ENCODE data around the gene PIK3CG. TPM values are rescaled to one million over a fixed set of nuclear protein-coding genes. Genes with fewer than 3 reads are reported as not detected.
"Not testable (repeated sequence)": the region's sequence is repeated elsewhere in the genome, so short reads cannot be mapped to it uniquely, and the experiment has no call there.

Gene PIK3CG
- total RNA-seq, 1 donor from 2014 or later: 5.3 TPM

- no peak for DNase-seq (ENCODE audit: low spot score)
Measured at GRCh38 chr7:106887421-106887820, 22.3 kb downstream of the PIK3CG start.

DNA sequence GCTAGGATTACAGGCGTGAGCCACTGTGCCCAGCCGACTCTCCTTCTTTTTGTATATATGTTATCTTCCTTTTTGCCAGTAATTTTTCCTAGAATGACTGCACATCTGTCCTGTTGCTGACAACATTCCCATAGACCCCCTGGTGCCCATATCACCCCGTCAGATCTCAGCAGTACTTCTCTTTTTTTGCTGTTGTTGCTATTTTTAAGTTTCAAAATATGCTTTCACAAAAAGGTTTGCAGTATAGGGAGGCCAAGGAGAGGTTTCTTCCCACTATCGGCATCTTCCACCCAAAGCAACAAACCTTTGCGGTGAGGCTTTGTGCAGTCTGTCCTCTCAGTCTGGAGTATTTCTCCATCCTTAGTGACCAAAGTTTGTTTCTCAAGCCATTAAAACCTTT, 23.1 kb downstream of the PIK3CG start:
- no peak for DNase-seq (ENCODE audit: low spot score)

DNA sequence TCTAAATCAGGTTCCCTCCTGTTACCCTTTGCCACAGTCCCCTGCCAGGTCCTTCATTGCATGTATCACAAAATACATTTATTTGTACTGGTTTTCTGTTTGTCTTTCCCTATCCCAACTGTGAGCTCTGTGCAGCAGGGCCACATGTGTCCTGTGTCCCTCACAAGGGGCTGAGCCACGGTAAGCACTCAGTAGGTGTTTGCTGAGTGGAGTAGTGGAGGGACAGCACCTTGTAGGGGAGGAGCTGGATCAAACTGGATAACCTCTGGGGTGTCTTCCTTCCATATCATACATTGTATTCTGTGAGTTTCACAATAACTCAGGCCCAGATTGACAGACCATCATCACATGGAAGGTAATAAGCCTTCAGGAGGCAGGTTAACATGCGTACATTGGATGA, 25.9 kb downstream of the PIK3CG start:
- DNase-seq (ENCODE audit: low spot score): no peak

DNA sequence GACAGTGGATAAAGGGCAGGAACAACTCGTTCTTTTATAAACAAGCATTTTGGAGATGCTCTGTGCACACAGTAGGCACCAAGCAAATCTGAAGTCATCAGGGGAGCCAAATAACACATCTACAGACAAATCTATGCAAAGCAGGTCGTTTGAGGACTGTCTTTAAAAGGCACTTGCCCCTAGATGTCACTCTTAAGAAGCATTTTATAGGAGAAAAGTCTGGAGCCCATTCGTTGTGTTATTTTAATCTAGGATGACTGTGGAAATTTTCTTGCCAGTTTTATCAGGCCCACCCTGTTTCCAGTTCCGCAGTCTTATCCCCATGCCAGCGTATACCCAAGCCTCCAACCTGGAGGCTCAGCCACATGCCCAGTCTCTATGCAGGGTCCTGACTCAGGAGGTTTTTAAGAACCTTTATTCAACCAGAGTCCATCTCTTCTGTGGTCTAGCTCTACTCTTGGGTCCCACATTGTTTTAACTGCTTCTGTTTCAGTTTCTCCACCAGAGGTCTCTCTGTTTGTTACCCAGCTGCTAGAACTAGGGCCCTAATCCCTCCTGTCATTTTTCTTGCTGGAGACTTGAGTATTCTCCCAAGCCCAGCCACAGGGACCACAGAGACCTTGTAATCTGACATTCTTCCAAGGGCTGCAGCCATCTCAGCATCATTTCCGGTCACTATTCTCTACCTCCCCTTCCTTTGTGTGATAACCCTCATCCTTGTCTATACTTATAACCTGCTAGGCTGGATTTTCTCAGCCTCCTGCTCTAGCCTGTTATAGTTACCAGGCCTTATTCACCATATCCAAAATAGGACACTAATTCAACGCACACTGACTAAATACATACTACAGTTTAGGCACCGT, 26.7 kb downstream of the PIK3CG start:
- DNase-seq (ENCODE audit: low spot score): no peak

- DNase-seq (ENCODE audit: low spot score): no peak
Measured at GRCh38 chr7:106893591-106893990, 28.5 kb downstream of the PIK3CG start.

GRCh38 chr7:106895246-106895864, 30.3 kb downstream of the PIK3CG start:
- no peak for DNase-seq (ENCODE audit: low spot score)

- no peak for DNase-seq (ENCODE audit: low spot score)
Measured at GRCh38 chr7:106896231-106896630, 31.1 kb downstream of the PIK3CG start.

DNA sequence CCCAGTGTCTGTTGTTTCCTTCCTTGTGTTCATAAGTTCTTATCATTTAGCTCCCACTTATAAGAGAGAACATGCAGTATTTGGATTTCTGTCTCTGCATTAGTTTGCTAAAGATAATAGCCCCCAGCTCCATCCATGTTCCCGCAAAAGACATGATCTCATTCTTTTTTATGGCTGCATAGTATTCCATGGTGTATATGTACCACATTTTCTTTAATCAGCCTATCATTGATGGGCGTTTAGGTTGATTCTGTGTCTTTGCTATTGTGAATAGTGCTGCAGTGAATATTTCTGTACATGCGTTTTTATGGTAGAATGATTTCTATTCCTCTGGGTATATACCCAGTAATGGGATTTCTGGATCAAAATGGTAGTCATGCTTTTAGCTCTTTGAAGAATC, 32.5 kb downstream of the PIK3CG start:
- DNase-seq (ENCODE audit: low spot score): not testable (repeated sequence)

- not testable (repeated sequence) for DNase-seq (ENCODE audit: low spot score)
Measured at GRCh38 chr7:106898967-106899366, 33.9 kb downstream of the PIK3CG start.

GRCh38 chr7:106901828-106902441, 36.9 kb downstream of the PIK3CG start:
- DNase-seq (ENCODE audit: low spot score): no peak

DNA sequence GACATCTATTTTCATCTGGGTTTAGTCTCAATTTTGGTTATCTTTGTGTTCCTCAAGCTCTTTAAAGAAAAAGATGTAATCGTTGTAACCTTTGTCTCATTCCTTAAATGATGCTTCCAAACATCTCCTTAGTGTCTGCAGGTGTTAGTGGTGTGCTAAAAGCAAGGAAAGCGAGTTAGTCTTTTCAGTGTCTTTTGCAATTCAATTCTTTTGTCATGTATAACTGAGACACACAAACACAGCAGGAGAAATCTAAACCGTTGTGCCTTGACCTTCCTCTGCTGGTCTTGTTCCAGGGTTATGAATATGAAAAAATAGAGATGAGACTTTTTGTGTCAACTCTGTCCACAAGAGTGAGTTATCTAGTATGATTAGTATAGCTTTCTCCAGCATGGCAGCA, 40.7 kb downstream of the PIK3CG start:
- no peak for DNase-seq (ENCODE audit: low spot score)

- no peak for DNase-seq (ENCODE audit: low spot score)
Measured at GRCh38 chr7:106911959-106912358, 46.9 kb downstream of the PIK3CG start.

DNA sequence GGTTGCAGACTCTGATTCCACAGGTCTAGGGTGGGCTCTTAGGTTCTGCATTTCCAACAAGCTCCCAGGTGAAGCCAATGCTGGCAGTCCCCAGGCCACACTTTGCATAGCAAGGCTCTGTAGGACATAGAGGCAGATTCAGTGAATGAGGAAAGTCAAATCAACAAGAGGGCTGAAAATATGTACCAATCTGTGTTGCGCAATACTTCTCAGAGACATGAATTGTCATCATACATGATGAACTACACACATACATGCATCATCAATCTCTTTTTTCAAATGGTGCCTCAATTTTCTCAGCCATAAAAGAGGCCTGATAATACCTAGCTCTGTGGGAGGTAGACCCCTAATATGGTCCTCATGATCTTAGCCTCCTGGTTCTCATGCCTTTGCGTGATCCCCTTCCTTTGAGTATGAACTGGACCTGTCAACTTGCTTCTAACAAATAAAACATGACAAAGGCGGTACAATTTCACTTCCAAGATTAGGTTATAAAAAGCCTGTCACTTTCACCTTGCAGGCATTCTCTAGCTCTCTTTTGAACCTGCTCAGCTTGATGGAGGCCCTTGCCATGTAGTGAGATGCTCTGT, 49.0 kb downstream of the PIK3CG start:
- no peak for DNase-seq (ENCODE audit: low spot score)

- no peak for DNase-seq (ENCODE audit: low spot score)
Measured at GRCh38 chr7:106915407-106915806, 50.3 kb downstream of the PIK3CG start.

GRCh38 chr7:106915873-106916272, 50.8 kb downstream of the PIK3CG start:
- DNase-seq (ENCODE audit: low spot score): no peak

DNA sequence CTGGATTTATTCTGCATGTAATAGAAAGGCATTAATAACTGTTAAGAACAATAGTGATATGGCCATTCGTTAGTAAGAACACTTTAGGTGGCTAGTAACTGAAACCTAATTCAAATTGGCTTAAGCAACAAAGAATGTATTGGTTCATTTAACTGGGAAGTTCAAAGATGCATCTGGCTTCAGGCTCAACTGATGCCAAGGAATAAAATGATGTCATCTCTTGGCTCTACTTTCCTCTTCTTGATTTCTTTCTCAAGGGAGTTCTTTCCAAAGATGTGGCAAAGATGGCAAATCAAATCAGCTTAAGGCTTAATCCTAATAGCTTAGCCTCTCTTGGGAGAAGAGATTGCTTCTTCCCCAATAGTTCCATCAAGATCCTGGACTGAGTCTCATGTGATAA, 51.6 kb downstream of the PIK3CG start:
- DNase-seq (ENCODE audit: low spot score): no peak

GRCh38 chr7:106918991-106919390, 53.9 kb downstream of the PIK3CG start:
- no peak for DNase-seq (ENCODE audit: low spot score)

DNA sequence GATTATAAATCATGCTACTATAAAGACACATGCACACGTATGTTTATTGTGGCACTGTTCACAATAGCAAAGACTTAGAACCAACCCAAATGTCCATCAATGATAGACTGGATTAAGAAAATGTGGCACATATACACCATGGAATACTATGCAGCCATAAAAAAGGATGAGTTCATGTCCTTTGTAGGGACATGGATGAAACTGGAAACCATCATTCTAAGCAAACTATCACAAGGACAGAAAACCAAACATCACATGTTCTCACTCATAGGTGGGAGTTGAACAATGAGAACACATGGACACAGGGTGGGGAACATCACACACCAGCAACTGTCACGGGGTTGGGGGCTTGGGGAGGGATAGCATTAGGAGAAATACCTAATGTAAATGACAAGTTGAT, 59.4 kb downstream of the PIK3CG start:
- DNase-seq (ENCODE audit: low spot score): not testable (repeated sequence)

- DNase-seq (ENCODE audit: low spot score): no peak
Measured at GRCh38 chr7:106926892-106927291, 61.8 kb downstream of the PIK3CG start.

- DNase-seq (ENCODE audit: low spot score): no peak
Measured at GRCh38 chr7:106927536-106927935, 62.5 kb downstream of the PIK3CG start.

DNA sequence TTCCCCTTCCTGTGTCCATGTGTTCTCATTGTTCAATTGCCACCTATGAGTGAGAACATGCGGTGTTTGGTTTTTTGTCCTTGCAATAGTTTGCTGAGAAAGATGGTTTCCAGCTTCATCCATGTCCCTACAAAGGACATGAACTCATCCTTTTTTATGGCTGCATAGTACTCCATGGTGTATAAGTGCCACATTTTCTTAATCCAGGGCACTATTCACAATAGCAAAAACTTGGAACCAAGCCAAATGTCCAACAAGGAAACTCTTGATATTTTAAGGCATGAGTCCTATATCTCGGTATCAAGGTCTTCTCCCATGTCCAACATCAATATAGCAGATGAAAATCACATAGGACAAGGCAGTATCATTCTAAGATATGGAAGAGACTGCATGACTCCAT, 64.5 kb downstream of the PIK3CG start:
- not testable (repeated sequence) for DNase-seq (ENCODE audit: low spot score)

GRCh38 chr7:106936236-106936635, 71.2 kb downstream of the PIK3CG start:
- DNase-seq (ENCODE audit: low spot score): no peak
